ENCODE data around the gene WFDC11.

The WFDC11 gene

GRCh38 chr20:45621593-45621992 lies 48.4 kb downstream of the WFDC11 start:
- no peak for DNase-seq

- no peak for DNase-seq
These were observed 52.4 kb downstream of the WFDC11 start for GRCh38 chr20:45617591-45617990.

- no peak for DNase-seq
These were observed 57.7 kb downstream of the WFDC11 start for GRCh38 chr20:45612314-45612713.

GRCh38 chr20:45611054-45611453 lies 59.0 kb downstream of the WFDC11 start:
- DNase-seq: no peak

GRCh38 chr20:45607810-45608209 lies 62.2 kb downstream of the WFDC11 start:
- DNase-seq: no peak
